HG03442 (cell line): ENCODE results near the gene C21orf58.
"Not testable (repeated sequence)": the region's sequence is repeated elsewhere in the genome, so short reads cannot be mapped to it uniquely, and the experiment has no call there.

ENCODE experiments used
- ATAC-seq: cut with Tn5 transposase; IDR thresholded peaks from one replicate; pipeline ENCODE4 v1.9.1; 2021; ENCODE audit warnings: mild to moderate bottlenecking, moderate library complexity; ENCODE audit not compliant: unreplicated experiment

The C21orf58 gene

DNA sequence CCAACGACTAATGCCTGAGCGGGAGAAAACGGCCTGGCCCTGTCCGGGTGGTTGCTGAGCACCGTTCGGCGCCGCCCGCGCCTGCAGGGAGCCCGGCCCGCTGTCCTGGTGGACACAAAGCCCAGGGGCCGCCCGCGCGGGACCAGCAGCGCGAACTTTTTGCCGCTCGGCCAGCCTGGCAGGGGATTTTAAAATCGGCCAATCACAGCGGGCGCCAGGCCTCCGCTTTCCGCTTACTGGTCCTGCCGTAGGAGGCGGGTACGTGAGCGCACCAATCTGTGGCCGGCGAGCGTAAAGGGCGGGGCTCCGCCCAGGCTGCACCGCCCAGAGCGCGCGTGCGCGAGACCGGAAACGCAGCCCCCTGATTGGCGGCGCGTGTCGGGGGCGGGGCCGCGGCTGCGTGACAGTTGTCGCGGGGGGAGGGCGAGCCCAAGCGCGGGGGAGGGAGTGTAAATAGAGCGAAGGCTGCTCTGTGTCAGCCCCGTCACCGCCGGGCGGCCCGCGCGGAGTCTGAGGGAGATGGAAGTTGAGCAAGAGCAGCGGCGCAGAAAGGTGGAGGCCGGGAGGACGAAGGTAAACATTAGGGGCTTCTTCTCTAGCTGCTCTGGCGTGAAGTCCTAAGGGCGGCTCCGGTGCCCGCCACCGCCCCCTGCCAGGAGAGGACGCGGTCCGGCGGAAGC is at the start of gene C21orf58, which contains the start of gene PCNT:
TSS of gene C21orf58 (minus strand) at position 161 of the 680 bp plus-strand sequence. CDS start 1,132 bp downstream, outside the sequence.
TSS of gene PCNT (plus strand) at position 447 of the 680 bp plus-strand sequence. CDS start at position 520, 73 bp downstream.
- peak; percentile 76 for ATAC-seq

DNA sequence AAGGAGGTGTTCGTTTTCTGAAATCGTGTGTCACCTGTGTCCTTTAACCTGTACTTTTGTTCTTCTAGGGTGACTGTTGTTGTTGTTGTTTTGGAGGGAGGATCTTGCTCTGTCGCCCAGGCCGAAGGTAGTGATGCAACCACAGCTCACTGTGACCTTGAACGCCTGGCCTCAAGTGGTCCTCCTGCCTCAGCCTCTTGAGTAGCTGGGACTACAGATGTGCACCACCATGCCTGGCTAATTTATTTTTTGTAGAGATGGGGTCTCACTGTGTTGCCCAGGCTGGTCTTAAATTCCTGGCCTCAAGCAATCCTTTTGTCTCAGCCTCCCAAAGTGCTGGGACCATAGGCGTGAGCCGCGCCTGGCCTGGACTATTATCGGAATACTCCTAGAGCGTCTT is 49.3 kb upstream of the C21orf58 start:
- not testable (repeated sequence) for ATAC-seq

DNA sequence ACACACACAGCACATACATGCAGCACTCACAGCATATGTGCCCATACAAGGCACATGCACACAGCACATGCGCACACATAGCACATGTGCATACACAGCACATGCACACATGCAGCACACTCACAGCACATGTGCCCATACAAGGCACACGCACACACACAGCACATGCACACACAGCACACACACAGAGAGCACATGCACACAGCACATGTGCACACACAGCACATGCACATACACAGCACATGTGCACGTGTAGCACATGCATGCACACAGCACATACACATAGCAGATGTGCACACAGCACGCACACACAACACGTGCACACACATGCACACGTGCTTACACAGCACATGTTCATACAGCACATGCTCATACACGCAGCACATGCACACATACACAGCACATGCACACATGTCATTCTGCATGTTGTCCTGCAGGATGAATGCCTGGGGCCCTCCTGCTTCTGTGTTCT is 48.4 kb upstream of the C21orf58 start:
- ATAC-seq, result no peak

DNA sequence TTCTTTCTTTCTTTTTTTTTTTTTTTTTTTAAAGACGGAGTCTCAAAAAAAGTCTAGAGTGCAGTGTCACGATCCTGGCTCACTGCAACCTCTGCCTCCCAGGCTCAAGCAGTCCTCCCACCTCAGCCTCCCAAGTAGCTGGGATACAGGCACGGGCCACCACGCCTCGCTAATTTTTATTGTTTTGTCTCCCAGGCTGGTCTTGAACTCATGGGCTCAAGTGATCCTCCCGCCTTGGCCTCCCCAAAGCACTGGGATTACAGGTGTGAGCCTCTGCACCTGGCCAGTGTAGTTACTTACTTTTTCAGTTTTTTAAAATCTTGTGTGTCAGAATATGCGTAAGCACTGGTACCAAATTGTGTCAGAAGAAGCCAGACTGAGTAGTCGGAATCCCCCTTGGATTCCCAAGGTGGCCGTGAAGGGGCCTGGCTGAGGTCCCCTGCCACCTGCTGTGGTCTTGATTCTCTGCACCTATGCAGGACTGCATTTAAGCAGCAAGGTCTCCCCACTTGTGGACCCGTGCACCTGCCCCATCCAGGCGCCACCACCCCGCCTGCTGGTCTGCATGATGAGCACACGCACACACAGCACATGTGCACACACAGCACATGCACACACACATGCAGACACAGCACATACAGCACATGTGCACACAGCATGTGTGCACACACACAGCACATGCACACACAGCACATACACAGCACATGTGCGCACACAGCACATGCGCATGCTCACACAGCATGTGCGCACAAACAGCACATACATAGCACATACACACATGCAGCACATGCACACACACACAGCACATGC is 47.7 kb upstream of the C21orf58 start:
- ATAC-seq, result no peak

DNA sequence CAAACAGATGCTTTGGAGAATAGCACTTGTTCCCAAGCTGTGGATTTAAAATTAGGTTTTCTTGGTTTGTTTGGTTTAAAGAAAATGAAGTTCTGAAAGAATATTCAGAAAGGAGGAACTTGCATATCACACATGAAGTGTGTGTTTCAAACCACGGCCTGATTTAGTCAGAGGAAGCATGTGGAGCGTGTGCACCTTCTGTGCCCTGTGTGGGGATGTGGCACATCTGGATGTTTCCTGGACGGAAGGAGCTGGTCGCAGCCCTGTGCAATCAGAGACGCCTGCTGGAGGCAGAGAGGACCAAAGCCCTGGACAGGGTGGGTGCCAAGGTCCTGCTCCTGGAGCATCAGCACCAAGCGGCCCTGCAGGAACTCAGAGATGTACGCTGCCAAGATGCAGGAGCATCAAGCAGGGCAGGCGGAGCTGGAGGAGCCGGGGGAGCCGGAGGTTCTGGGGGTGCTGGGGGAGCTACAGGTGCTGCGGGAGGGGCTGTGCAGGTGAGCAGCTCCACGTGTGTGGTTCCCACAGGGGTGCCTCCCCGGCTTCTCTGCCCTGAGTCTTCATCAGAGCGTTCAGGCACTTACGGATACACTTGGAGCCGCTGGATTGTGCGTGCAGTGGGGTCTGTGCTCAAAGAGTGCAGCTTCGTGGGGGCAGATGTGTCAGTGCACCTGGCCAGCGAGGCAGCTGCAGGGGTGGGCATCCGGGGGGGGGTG is 46.0 kb upstream of the C21orf58 start:
- ATAC-seq, result no peak

DNA sequence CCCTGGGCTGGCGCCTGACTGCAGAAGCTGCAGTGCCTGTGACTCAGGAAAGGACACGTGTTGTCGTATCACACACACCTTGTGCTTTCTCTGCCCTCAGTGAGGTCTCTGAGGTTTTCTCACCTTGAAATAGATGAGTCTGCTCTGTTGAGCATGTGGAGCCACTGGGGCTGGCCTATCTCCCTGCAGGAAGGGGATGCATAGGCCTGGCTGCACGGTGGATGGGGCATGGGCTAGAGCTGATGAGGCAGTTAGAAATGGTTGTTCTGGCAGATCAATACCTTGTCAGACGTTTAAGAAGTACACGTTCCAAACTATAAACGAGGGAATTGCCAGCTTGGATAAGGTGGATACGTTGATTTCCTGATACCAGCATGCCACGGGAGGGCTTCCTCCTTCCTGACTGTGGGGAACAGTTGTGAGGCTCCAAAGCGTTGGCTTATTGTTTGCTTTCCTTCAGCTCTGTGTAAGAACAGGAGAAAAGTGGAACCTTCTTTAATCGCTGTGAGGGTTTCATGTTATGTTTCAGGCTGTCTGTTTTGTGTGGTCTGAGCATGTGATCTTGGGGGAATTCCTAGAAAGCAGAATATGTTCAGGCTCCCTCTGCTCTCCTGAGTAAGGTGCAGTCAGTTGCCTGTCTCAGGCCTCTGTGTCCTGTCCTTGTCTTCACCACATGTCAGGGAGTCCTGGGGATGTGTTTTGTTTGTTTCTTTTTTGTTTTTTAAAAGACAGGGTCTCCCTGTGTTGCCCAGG is 45.0 kb upstream of the C21orf58 start:
- peak; percentile 56 for ATAC-seq

DNA sequence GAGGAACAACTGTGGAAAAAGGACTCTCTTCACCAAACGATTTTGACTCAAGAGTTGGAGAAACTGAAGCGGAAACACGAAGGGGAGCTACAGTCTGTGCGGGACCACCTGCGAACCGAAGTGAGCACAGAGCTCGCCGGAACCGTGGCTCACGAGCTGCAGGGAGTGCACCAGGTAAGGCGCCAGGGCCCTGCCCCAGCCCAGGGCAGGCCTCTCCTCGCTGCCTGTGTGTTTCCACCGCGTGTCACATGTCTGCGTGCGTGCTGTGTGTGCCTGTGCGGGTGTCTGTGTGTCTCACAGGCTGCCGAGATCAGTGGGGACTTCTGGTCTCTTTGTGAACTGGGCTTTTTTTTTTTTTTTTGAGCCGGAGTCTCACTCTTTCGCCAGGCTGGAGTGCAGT is 43.3 kb upstream of the C21orf58 start:
- no peak for ATAC-seq

DNA sequence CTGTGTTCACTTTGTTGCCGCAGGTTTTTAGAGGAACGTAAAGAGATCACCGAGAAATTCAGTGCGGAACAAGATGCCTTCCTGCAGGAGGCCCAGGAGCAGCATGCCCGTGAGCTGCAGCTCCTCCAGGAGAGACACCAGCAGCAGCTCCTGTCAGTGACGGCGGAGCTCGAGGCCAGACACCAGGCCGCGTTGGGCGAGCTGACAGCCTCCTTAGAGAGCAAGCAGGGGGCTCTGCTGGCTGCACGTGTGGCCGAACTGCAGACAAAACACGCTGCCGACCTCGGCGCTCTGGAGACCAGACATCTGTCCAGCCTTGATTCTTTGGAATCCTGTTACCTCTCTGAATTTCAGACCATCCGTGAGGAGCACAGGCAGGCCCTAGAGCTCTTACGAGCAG is 42.9 kb upstream of the C21orf58 start:
- ATAC-seq, result no peak

DNA sequence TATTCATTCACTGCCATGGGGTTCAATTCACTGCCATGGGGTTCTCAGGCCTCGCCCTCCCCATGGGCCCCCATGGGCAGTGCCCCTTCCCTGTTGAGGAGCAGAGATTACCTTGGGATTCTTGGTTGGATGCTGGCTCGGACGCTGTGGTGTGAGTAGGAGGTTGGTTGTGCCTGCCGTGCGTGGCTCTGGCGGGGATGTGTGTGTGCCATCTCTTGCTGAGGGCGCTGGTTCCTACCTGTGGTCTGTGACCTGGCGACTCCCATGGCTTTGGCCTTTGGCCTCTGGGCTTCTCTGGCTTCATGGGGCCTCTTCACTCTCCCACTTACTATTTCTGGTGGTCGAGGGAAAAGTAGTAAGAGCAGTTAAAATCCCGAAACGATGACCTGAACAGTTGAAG is 42.4 kb upstream of the C21orf58 start:
- no peak for ATAC-seq

DNA sequence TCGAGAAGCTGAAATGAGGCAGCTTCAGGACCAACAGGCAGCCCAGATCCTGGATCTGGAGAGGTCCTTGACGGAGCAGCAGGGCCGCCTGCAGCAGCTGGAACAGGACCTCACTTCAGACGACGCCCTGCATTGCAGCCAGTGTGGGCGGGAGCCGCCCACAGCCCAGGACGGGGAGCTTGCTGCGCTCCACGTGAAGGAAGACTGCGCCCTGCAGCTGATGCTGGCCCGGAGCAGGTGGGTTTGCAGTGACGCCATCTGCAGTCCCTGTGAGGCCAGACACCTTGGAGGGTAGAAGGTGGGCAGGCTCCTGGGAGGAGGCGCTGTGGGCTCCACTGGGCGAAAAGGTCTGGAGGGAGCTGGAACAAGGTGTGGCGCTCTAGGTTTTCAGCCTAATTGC is 40.0 kb upstream of the C21orf58 start:
- no peak for ATAC-seq

DNA sequence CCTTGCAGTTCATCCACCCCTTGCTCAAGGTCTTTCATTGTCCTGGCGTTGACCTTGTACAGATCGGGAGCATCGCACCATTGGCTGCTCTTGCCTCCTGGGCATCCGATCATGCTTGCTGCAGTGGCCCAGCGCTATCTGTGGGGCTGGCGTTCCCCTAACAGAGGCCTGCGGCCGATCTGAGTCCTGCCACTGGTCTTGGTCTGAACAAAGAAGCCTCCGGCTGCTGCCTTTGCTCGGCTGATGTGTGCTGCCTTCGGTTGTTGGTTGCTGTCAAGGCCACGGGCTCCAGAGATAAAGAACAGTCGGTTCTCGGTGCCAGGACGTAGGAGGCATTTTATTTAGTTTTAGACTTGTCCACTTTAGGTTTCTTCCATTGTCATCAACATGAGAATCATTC is 39.3 kb upstream of the C21orf58 start:
- no peak for ATAC-seq

DNA sequence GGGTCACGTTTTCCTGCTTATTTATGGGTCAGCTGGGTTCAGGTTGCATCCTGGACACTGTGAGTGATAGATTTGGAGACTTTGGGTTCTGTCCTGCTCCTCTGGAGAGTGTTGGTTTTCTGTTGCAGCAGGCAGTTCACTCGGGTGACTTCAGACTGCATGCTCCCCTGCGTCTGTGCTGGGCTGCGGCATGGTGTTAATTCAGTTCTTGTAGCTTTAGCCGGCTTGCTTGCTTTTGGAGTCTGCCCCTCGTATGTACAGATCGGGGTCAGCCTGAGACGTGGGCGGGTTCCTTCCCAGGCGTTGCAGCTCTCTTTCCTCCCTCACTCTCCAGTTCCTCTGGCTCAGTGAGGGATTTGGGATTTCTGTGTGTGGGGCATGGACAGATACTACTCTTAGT is 38.3 kb upstream of the C21orf58 start:
- no peak for ATAC-seq

DNA sequence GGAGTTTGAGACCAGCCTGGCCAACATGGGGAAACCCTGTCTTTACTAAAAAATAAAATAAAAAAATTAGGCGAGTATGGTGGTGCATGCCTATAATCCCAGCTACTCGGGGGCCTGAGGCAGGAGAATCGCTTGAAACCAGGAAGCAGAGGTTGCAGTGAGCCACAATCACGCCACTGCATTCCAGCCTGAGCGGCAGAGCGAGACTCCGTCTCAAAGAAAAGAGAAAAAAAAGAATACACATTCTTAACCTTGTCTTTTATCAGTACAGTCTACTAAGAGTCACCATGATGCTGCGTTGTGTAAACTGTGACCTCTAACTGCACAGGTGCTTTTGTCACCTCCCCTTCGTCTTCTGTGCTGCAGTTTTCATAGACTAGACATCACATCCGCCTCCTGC is 37.5 kb upstream of the C21orf58 start:
- ATAC-seq, result no peak

DNA sequence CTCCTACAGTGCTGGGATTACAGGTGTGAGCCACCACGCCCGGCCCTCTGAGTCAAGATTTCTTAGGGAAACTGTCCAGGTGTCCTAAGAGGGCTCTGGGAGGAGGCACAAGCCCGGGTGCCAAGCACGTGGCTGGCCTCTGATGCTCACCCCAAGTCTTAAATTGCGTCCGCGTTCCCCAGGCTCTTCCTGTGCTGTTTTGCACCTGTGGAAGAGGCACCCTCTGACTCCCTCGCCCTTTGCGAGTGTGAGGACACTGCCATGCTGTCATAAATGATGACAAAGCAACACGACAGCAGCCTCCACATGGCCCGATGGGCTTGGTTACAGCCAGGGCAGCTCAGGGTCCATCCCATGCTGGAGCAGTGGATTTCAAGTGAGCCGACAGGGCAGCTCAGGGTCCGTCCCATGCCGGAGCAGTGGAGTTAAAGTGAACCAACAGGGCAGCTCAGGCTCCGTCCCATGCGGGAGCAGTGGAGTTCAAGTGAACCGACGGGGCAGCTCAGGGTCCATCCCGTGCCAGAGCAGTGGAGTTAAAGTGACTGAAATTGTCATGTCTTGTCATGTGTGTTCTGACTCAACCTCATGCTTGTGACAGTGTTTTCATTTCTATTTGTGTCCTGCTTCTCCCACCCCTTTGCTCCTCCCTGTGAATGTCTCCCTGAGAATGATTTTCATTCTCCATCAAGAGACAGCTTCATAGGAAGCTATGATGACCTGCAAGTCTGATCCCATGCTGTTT is 34.2 kb upstream of the C21orf58 start:
- ATAC-seq, result no peak

DNA sequence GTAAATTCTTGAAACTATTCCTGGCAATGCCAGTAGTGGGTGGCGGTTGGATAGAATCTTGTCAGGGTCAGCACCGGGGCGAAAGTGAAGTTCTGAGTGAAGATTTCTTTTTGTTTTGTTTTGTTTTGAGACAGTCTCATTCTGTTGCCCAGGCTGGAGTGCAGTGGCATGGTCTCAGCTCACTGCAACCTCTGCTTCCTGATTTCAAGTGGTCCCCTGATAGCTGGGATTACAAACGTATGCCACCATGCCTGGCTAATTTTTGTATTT is 33.6 kb upstream of the C21orf58 start:
- ATAC-seq, result no peak

DNA sequence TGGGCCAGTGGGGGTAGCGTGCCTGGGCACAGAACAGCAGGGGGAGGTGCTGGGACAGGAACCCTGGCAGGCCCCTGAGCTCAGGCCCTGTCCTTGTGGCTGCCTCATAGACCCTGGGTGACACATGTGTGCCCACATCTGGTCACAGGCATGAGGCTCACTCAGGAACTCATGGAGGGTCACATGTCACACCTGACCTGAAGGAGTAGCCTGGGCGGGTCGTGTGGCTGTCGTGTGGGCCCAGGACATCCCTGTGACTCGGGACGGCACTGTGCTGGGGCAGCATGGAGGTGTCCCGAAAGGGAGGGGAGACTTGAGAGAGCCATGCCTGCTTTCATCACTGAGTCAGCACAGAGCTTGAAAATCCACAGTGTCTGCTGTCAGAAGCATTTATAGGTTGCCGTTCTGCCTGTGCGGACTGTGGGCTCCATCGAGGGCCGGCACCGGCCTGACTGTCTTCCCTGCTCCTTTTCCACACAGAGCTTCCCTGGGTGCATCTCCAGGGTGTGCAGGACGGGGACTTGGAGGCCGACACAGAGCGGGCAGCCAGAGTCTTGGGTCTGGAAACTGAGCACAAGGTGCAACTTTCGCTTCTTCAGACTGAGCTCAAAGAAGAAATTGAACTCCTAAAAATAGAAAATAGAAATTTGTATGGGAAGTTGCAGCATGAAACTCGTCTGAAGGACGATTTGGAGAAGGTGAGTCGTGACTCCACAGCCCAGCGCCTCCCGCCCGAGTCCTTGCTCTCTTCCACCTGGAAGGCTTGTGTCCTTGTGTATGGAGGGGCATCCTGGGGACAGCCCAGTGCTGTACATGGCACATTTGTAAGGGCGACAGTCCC is 33.0 kb upstream of the C21orf58 start:
- ATAC-seq, result no peak

DNA sequence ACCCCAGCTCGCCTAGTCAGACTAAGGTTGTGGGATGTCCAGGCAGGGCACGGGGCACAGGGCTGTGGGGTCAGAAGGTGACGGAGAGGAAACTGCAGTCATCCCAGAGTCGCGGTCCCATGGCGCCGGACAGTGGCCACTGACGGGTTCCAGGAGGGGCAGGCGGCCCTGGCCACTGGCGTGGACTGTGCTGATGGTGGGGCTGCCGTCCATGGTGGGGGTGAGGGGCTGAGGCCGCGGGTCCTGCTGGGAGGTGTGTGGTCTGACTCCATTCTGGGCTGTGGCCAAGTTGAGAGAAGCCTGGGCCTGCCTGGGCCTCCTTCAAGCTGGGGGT is 32.3 kb upstream of the C21orf58 start:
- no peak for ATAC-seq

DNA sequence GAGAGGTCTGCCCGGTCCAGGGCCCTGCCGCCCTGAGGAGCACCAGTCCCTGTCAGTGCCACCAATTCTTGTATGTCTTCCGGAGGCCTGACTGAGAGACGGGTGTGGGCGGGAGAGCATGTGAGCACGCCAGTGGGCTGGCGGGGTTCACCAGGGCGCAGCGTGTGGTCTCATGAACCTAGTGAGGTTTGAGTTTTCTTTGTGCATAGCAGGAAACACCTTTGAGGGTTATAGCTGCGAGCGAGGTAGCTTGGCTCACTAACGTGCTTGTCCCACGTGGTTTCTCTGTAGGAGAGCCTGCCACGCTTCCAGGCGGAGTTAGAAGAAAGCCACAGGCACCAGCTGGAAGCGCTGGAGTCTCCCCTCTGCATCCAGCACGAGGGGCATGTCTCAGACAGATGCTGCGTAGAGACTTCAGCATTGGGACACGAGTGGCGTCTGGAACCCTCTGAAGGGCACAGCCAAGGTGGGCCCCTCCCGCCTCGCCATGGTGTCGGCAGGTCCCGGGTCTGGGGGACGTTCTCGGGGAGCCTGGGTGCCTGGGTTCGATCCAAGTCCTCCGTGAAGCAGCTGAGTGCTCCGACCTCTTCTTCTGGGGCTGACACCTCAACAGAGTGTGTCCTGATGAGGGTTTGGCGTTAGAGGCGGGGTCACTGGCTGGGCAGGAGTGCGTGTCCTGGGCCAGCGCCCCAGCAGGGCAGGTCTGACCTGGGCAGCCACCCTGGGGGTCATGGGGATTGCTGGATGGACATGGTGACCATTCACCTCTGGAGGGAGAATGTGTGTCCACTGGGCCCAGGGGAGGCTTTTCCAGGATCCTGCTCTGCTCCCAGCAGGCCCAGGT is 31.7 kb upstream of the C21orf58 start:
- ATAC-seq, result no peak

DNA sequence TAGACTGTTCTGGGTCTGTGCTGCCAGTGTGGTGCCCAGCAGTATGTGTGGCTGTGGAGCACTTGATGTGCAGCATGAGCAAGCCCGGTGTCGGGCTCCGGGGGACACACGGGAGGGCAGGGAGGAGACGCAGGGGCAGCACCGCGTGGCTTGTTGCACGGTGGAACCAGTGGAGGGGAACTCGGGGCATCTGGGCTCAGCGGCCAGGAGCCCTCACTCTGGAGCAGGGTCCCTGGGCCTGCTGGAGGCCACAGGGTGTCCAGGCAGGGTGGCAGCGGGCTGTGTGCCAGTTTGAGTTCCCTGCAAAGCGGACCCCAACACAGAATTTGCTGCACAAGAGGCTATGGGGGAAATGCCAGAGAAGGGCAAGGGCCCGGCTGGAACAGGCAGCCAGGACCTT is 30.8 kb upstream of the C21orf58 start:
- ATAC-seq, result no peak
